Naive B cell (primary cell): ENCODE measurements around the gene DSCAML1. TPM values are rescaled to one million over a fixed set of nuclear protein-coding genes. Genes with fewer than 3 reads are reported as not detected.

ENCODE experiments used
- ATAC-seq, 2 donors: fragments of 150-1000 bp; cut with Tn5 transposase; 2 replicates each; pipeline ENCODE4 v1.10.0; 2021; ENCODE audit warnings: low read depth in 2 of 2, mild to moderate bottlenecking in 2 of 2, moderate library complexity in 2 of 2
- DNase-seq: peaks from one replicate; pipeline ENCODE4 v3.0.0; 2022
- H3K27ac Mint-ChIP-seq, 6 donors: one replicate each; pipeline ENCODE4 v1.8.0; 2020 to 2022; ENCODE audit warnings: mild to moderate bottlenecking in 6 of 6, mixed read lengths in 6 of 6, moderate library complexity in 5 of 6, inconsistent platforms in 2 of 6
- H3K27me3 Mint-ChIP-seq, 3 donors: one replicate each; pipeline ENCODE4 v1.8.0; 2021 to 2022; ENCODE audit warnings: mixed read lengths in 3 of 3, mild to moderate bottlenecking in 1 of 3
- H3K36me3 Mint-ChIP-seq, 2 donors: one replicate each; pipeline ENCODE4 v1.8.0; 2020 to 2022; ENCODE audit warnings: mixed read lengths in 2 of 2, inconsistent platforms in 1 of 2, mild to moderate bottlenecking in 1 of 2
- H3K4me1 Mint-ChIP-seq, 3 donors: one replicate each; pipeline ENCODE4 v1.8.0; 2020 to 2022; ENCODE audit warnings: mixed read lengths in 3 of 3, inconsistent platforms in 1 of 3, mild to moderate bottlenecking in 1 of 3, moderate library complexity in 1 of 3
- H3K4me3 Mint-ChIP-seq, 8 donors: one replicate each; pipeline ENCODE4 v1.8.0; 2020 to 2022; ENCODE audit warnings: mild to moderate bottlenecking in 8 of 8, mixed read lengths in 8 of 8, moderate library complexity in 8 of 8, inconsistent platforms in 2 of 8
- H3K9me3 Mint-ChIP-seq, 7 donors: one replicate each; pipeline ENCODE4 v1.8.0; 2020 to 2022; ENCODE audit warnings: mixed read lengths in 7 of 7, mild to moderate bottlenecking in 5 of 7, inconsistent platforms in 2 of 7, moderate library complexity in 1 of 7
- polyA plus RNA-seq, 6 donors: library from polyadenylated mRNA; unstranded; fragments of 300-500 nt; fragmentation: Illumina TruSeq; gene quantifications; one replicate each; pipeline ENCODE4 v1.2.3, GENCODE V29; 2021; ENCODE audit warnings: low read depth in 6 of 6

Gene DSCAML1
- polyA plus RNA-seq, 6 donors from 2014 or later = 0.03 to 0.25 (median 0.11) TPM; not detected in 3

DNA sequence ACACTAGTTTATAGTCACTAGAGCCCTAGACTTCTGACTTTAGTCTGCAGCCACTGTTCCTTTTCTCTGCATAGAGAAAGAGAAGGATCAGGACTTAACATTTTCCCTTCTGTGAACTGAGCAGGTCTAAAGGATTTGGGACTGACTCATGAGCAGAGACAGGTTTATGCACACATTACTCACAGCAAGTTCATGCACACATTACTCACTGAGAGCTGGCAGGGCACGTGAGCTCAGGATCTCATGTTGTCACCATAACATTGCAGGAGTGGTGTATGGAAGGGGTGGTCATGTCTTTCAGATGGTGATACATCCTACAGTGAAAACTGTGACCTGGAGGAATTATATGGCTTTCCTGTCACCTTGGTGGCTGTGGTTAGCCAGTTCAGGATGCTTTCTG, 413.0 kb downstream of the DSCAML1 start:
- H3K4me1 Mint-ChIP-seq = no peaks in the 10 kb centered on the region
- ATAC-seq (no peak), DNase-seq (no peak)
- no peaks in the 10 kb centered on the region for H3K9me3 Mint-ChIP-seq
- H3K27me3 Mint-ChIP-seq = no peaks in the 10 kb centered on the region
- no peak overlapping the region for H3K4me3 Mint-ChIP-seq
- H3K27ac Mint-ChIP-seq = peak overlapping the region in 2 of 6 donors; percentile 70 to 82
- peaks cover 36 to 40% of the 10 kb centered on the region in 2 donors for H3K36me3 Mint-ChIP-seq

DNA sequence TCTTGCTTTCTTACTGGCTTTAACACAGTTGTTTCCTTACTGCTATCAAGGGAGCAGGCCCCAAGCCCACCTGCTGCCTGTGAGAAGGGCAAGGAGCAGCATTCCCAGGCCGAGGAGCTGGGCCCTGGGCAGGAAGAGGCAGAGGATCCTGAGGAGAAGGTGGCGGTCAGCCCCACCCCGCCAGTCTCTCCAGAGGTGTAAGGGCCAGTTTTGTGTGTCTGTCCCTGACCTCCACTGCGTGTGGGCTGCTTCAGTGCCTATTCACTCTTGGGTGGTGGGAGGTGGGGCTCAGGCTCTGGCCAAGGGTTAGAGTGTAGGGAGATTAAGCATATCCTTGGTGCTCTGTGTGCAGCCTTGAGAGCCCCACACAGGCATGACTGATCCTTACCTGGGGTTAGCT, 414.3 kb downstream of the DSCAML1 start:
- DNase-seq (no peak), ATAC-seq (no peak)
- H3K27me3 Mint-ChIP-seq = no peaks in the 10 kb centered on the region
- H3K27ac Mint-ChIP-seq = no peak overlapping the region
- H3K9me3 Mint-ChIP-seq = no peaks in the 10 kb centered on the region
- H3K36me3 Mint-ChIP-seq = peaks cover 34 to 39% of the 10 kb centered on the region in 2 donors
- no peaks in the 10 kb centered on the region for H3K4me1 Mint-ChIP-seq
- no peak overlapping the region for H3K4me3 Mint-ChIP-seq

DNA sequence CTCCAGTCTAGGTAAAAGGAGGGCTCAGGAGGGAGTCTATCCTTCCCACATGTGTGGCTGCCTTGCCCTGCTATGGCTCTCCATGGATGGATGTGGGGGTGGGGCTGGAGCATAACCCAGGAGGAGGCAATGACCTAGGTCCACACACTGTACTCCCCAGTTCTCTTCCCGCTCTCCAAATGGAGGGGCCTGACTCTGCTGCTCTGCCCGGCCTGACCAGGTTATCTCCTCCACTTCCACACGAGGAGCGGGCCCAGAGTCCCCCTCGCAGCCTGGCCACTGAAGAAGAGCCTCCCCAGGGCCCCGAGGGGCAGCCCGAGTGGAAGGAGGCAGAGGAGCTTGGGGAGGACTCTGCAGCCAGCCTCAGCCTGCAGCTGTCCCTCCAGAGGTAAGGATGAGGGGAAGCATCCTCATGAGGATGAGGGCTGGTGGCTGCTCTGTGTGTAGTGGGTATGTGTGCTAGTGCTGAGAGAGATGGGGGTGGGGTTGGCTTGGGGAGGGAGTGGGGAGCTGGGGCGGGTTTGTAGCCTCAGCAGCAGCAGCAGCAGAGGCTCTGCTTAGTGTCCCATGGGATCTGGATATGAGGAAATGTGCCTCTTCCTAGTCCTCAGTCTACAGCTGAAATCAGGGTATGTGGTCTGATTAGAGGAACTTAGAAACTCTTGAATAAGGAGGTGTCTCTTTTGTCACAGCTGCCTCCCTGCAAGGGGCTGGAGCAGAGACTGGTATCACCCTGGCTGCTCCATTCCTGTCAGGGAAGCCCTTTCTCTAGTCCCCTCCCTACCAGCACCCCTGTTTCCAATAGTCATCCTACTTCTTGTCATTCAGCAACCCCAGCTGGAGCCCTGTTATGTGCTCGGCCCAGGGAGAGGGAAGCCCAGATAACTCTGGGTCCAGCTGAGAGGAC, 415.3 kb downstream of the DSCAML1 start:
- Mint-ChIP-seq H3K9me3 (no peaks in the 10 kb centered on the region), H3K4me1 (no peaks in the 10 kb centered on the region), H3K36me3 (peaks cover 36 to 39% of the 10 kb centered on the region in 2 donors), H3K27ac (peak overlapping the region in 1 of 6 donors; percentile 57), H3K4me3 (no peak overlapping the region), H3K27me3 (no peaks in the 10 kb centered on the region)
- DNase-seq (no peak), ATAC-seq (no peak)

DNA sequence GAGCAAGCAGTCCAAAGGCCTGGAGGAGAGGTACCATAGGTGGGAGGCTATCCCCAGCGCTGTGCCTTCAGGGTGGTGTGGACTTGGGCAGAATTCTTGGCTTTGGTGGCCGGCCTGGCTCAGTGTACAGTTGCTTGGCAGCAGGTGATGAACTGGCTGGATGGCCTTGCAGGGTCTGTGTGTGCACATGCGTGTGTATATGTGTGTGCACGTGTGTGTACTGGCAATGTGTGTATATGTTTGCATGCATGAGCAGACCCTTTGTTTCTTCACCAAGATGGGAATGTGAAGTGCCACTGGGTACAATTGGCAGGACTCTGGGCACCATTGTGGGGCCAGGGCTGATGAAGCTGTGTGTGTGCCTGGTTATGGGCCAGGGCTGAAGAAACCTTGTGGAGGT, 416.3 kb downstream of the DSCAML1 start:
- H3K36me3 Mint-ChIP-seq = peaks cover 38 to 49% of the 10 kb centered on the region in 2 donors
- H3K4me1 Mint-ChIP-seq = no peaks in the 10 kb centered on the region
- H3K9me3 Mint-ChIP-seq = no peaks in the 10 kb centered on the region
- H3K27me3 Mint-ChIP-seq = no peaks in the 10 kb centered on the region
- DNase-seq (no peak), ATAC-seq (no peak)
- no peak overlapping the region for H3K4me3 Mint-ChIP-seq
- H3K27ac Mint-ChIP-seq = no peak overlapping the region

DNA sequence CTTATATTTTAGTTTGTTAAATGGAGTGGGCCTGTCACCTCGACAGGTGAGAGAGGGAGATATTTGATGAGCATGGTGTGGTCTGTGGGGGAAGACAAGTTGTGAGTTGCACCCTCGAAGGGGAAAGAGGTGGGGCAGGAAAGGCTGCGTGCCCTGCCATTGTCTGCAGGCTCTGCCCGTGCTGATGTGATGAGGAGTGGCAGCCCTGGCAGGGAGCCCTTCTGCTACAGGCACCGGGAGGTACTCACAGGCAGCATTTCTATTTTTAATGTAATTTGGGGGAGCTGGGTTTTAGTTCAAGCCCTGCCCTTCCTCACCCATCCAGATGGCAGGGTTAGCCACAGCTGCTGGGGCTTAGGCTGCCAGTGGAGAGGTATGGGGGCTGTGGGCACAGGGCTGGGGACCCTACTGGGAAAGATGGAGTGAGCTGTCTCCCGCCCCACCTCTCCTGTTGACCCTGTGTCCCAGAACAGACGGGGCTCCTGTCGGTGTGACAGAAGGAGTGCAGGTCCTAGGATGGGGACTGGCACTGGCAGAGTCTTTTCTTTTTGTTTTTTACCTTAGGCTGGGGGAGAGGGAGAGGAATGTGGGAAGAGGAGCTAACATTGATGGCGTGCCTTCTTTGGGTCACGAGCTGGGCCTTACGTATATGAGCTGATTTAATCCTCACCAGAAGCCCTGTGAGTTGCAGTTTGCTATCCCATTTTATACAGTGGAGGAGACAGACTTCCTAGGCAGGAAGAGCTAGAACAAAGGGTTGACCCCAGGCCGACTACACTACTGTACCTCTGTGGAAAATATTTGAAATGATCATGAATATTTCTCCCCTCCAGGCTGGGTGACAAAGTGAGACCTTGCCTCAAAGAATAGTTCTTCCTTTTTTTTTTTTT, 417.8 kb downstream of the DSCAML1 start:
- no peak overlapping the region for H3K4me3 Mint-ChIP-seq
- no peak for DNase-seq
- H3K27me3 Mint-ChIP-seq = no peaks in the 10 kb centered on the region
- H3K27ac Mint-ChIP-seq = peak overlapping the region in 3 of 6 donors; percentile 49 to 76 (median 65)
- peaks cover 42 to 59% of the 10 kb centered on the region in 2 donors for H3K36me3 Mint-ChIP-seq
- H3K9me3 Mint-ChIP-seq = no peaks in the 10 kb centered on the region
- ATAC-seq = no peak
- H3K4me1 Mint-ChIP-seq = no peaks in the 10 kb centered on the region

Other genes starting within 250 kb of the DSCAML1 start
- gene FXYD2, start 27.5 kb upstream of the DSCAML1 start, polyA plus RNA-seq = 1 to 10 TPM in 1 of 6 donors, under 1 TPM in 2, not detected in 3; 0.74 to 4.0 (median 0.75) TPM
- not detected for gene FXYD6, start 79.4 kb upstream of the DSCAML1 start, polyA plus RNA-seq
- under 1 TPM in 5 of 6 donors, not detected in 1; 0.24 to 0.87 (median 0.84) TPM for gene TMPRSS13, start 132.2 kb upstream of the DSCAML1 start, polyA plus RNA-seq
- 10 to 100 TPM; 49.8 to 63.1 (median 56.2) TPM for gene IL10RA, start 189.2 kb upstream of the DSCAML1 start, polyA plus RNA-seq